ENCODE measurements around the gene CROCC.

CROCC gene

GRCh38 chr1:17011439-17012307, 89.9 kb downstream of the CROCC start, which contains the start of gene ATP13A2:
ATP13A2 (minus strand) TSS chr1:17011928; CDS start chr1:17011738, 190 bp downstream.
- DNase-seq (ENCODE audit: low read depth, low spot score): peak; percentile 94

- peak; percentile 49 for DNase-seq (ENCODE audit: low read depth, low spot score)
Observed at GRCh38 chr1:17012775-17013490, 91.2 kb downstream of the CROCC start.

- no peak for DNase-seq (ENCODE audit: low read depth, low spot score)
Observed at GRCh38 chr1:17013491-17014320, 92.0 kb downstream of the CROCC start.

- peak; percentile 43 for DNase-seq (ENCODE audit: low read depth, low spot score)
Observed at GRCh38 chr1:17014671-17015567, 93.2 kb downstream of the CROCC start.

- DNase-seq (ENCODE audit: low read depth, low spot score): no peak
Observed at GRCh38 chr1:17016317-17016661, 94.6 kb downstream of the CROCC start.

- DNase-seq (ENCODE audit: low read depth, low spot score): no peak
Observed at GRCh38 chr1:17017435-17017834, 95.7 kb downstream of the CROCC start.

GRCh38 chr1:17018849-17019248, 97.1 kb downstream of the CROCC start:
- no peak for DNase-seq (ENCODE audit: low read depth, low spot score)

- no peak for DNase-seq (ENCODE audit: low read depth, low spot score)
Observed at GRCh38 chr1:17020502-17020901, 98.8 kb downstream of the CROCC start.

GRCh38 chr1:17021896-17022295, 100.2 kb downstream of the CROCC start:
- no peak for DNase-seq (ENCODE audit: low read depth, low spot score)
